WTC11 (cell line): ENCODE results near the gene AIF1. TPM values are rescaled to one million over a fixed set of nuclear protein-coding genes. Genes with fewer than 3 reads are reported as not detected.

Experiments
- ATAC-seq: fragments of 200-7000 bp; cut with Tn5 transposase; 2 replicates; pipeline ENCODE4 v1.10.0; 2021; ENCODE audit warnings: mild to moderate bottlenecking, moderate library complexity
- CTCF ChIA-PET: fragments of 300-600 bp; sonication (Branson Sonifier 250); formaldehyde crosslinking; loops from one replicate; lab custom pipeline; 2021; ENCODE audit warnings: antibody characterized with exemption; lab: Charles Lee
- POLR2A ChIA-PET: fragments of 350-600 bp; sonication (Branson Sonifier 250); formaldehyde crosslinking; loops from one replicate; lab custom pipeline; 2021; ENCODE audit warnings: antibody characterized with exemption; lab: Charles Lee
- DNase-seq: peaks from one replicate; pipeline ENCODE4 v3.0.0; 2021; ENCODE audit warnings: low spot score
- H3K27ac Mint-ChIP-seq: 2 replicates; pipeline ENCODE4 v1.8.0; 2021; ENCODE audit warnings: mixed read lengths
- H3K27me3 Mint-ChIP-seq: 2 replicates; pipeline ENCODE4 v1.8.0; 2021; ENCODE audit warnings: low read depth, mild to moderate bottlenecking, moderate library complexity, mixed read lengths
- H3K36me3 Mint-ChIP-seq: 2 replicates; pipeline ENCODE4 v1.8.0; 2021; ENCODE audit warnings: mixed read lengths
- H3K4me1 Mint-ChIP-seq: 2 replicates; pipeline ENCODE4 v1.8.0; 2022; ENCODE audit warnings: mixed read lengths
- H3K4me3 Mint-ChIP-seq: 2 replicates; pipeline ENCODE4 v1.8.0; 2021; ENCODE audit warnings: mild to moderate bottlenecking, moderate library complexity, mixed read lengths
- H3K9me3 Mint-ChIP-seq: 2 replicates; pipeline ENCODE4 v1.8.0; 2021; ENCODE audit warnings: mixed read lengths
- AFF4 ChIP-seq: sonication (generic); formaldehyde crosslinking; IDR thresholded peaks from 2 replicates; pipeline ENCODE4 v1.8.1; 2023; ENCODE audit warnings: mild to moderate bottlenecking, missing genetic modification reagents, borderline replicate concordance
- ATF3 ChIP-seq: sonication (generic); formaldehyde crosslinking; conservative IDR thresholded peaks from 2 replicates; pipeline ENCODE4 v1.8.1; 2022; ENCODE audit warnings: mild to moderate bottlenecking, missing genetic modification reagents
- CTCF ChIP-seq: fragments of 200-600 bp; IDR thresholded peaks from 2 replicates; pipeline ENCODE4 v1.8.0; 2022; ENCODE audit warnings: antibody characterized with exemption
- E2F1 ChIP-seq: sonication (generic); formaldehyde crosslinking; IDR thresholded peaks from 2 replicates; pipeline ENCODE4 v1.8.0; 2022; ENCODE audit warnings: mild to moderate bottlenecking, missing genetic modification reagents
- ESRRA ChIP-seq: sonication (generic); formaldehyde crosslinking; IDR thresholded peaks from 2 replicates; pipeline ENCODE4 v1.8.1; 2022; ENCODE audit warnings: mild to moderate bottlenecking, missing genetic modification reagents, borderline replicate concordance
- ETV6 ChIP-seq: sonication (generic); formaldehyde crosslinking; IDR thresholded peaks from 2 replicates; pipeline ENCODE4 v1.8.1; 2022; ENCODE audit warnings: mild to moderate bottlenecking, missing genetic modification reagents
- GABPB1 ChIP-seq: sonication (generic); formaldehyde crosslinking; IDR thresholded peaks from 2 replicates; pipeline ENCODE4 v1.8.1; 2023; ENCODE audit warnings: mild to moderate bottlenecking, missing genetic modification reagents
- HMGA2 ChIP-seq: fragments of 250-450 bp; sonication (Bioruptor Pico); IDR thresholded peaks from 2 replicates; pipeline ENCODE4 v1.4.0; 2021; ENCODE audit warnings: mild to moderate bottlenecking, moderate library complexity
- IRF1 ChIP-seq: sonication (generic); formaldehyde crosslinking; IDR thresholded peaks from 2 replicates; pipeline ENCODE4 v1.8.0; 2023; ENCODE audit warnings: missing genetic modification reagents
- NFYB ChIP-seq: sonication (generic); formaldehyde crosslinking; conservative IDR thresholded peaks from 2 replicates; pipeline ENCODE4 v1.8.0; 2022; ENCODE audit warnings: low read depth, missing genetic modification reagents
- NR1H2 ChIP-seq: sonication (generic); formaldehyde crosslinking; IDR thresholded peaks from 2 replicates; pipeline ENCODE4 v1.9.0; 2021; ENCODE audit warnings: mild to moderate bottlenecking, moderate library complexity, missing genetic modification reagents
- NR2C2 ChIP-seq: sonication (generic); formaldehyde crosslinking; IDR thresholded peaks from 2 replicates; pipeline ENCODE4 v1.8.0; 2022; ENCODE audit warnings: mild to moderate bottlenecking, missing genetic modification reagents
- NR3C1 ChIP-seq: sonication (generic); formaldehyde crosslinking; conservative IDR thresholded peaks from 2 replicates; pipeline ENCODE4 v1.8.1; 2023; ENCODE audit warnings: low read depth, mild to moderate bottlenecking, missing genetic modification reagents
- RORB ChIP-seq: fragments of 250-450 bp; sonication (Bioruptor Pico); IDR thresholded peaks from 2 replicates; pipeline ENCODE4 v1.9.0; 2021; ENCODE audit warnings: mild to moderate bottlenecking
- SOX15 ChIP-seq: fragments of 250-450 bp; sonication (Bioruptor Pico); IDR thresholded peaks from 2 replicates; pipeline ENCODE4 v1.9.0; 2021; ENCODE audit warnings: mild to moderate bottlenecking
- SP1 ChIP-seq: sonication (generic); formaldehyde crosslinking; conservative IDR thresholded peaks from 2 replicates; pipeline ENCODE4 v1.8.1; 2022; ENCODE audit warnings: missing genetic modification reagents
- TEAD1 ChIP-seq: sonication (generic); formaldehyde crosslinking; IDR thresholded peaks from 2 replicates; pipeline ENCODE4 v1.8.0; 2022; ENCODE audit warnings: mild to moderate bottlenecking, missing genetic modification reagents
- USF1 ChIP-seq: sonication (generic); formaldehyde crosslinking; IDR thresholded peaks from 2 replicates; pipeline ENCODE4 v1.8.0; 2022; ENCODE audit warnings: mild to moderate bottlenecking, missing genetic modification reagents
- ZNF121 ChIP-seq: sonication (generic); formaldehyde crosslinking; IDR thresholded peaks from 2 replicates; pipeline ENCODE4 v1.8.0; 2023; ENCODE audit warnings: missing genetic modification reagents
- ZNF232 ChIP-seq: sonication (generic); formaldehyde crosslinking; IDR thresholded peaks from 2 replicates; pipeline ENCODE4 v1.8.0; 2022; ENCODE audit warnings: mild to moderate bottlenecking, missing genetic modification reagents
- ZNF263 ChIP-seq: sonication (generic); formaldehyde crosslinking; IDR thresholded peaks from 2 replicates; pipeline ENCODE4 v1.8.1; 2022; ENCODE audit warnings: low read depth, mild to moderate bottlenecking, moderate library complexity, missing genetic modification reagents
- ZNF396 ChIP-seq: fragments of 250-450 bp; sonication (Bioruptor Pico); IDR thresholded peaks from 2 replicates; pipeline ENCODE4 v1.8.0; 2021; ENCODE audit warnings: mild to moderate bottlenecking, moderate library complexity, borderline replicate concordance
- total RNA-seq: library from RNA; stranded (reverse); gene quantifications from 3 replicates; pipeline ENCODE4 v1.2.3, GENCODE V29; 2021

Gene AIF1
- total RNA-seq, 1 experiment from 2014 or later, result 5.4 TPM

GRCh38 chr6:31614075-31614619 is 887 bp upstream of the AIF1 start:
- ChIA-PET POLR2A (no interaction called here), CTCF (interaction anchor here (1.1 to 3.5 kb wide), 3 partner anchors 16 to 67 kb away, joined by 3 to 24 read pairs (median 15); partner anchors contain the start of genes ATP6V1G2 and NFKBIL1)
- Mint-ChIP-seq H3K27ac (no peak overlapping the region), H3K27me3 (peaks cover 6% of the 10 kb centered on the region; the same call in 1 of the 2 replicates), H3K36me3 (no peaks in the 10 kb centered on the region), H3K4me3 (no peak overlapping the region), H3K4me1 (peaks cover 29% of the 10 kb centered on the region), H3K9me3 (no peaks in the 10 kb centered on the region)
- DNase-seq (no peak), ATAC-seq (no peak)
- no peak for TF ChIP-seq RORB (CRISPR knock-in tag)
- TF ChIP-seq NR2C2 (CRISPR knock-in tag), result no peak
- TF ChIP-seq ETV6 (CRISPR knock-in tag), result no peak
- no peak for TF ChIP-seq IRF1 (CRISPR knock-in tag)
- TF ChIP-seq NFYB (CRISPR knock-in tag), result no peak
- no peak for TF ChIP-seq TEAD1
- no peak for TF ChIP-seq ATF3 (CRISPR knock-in tag)
- TF ChIP-seq ZNF121, result no peak
- TF ChIP-seq HMGA2, result no peak
- no peak for TF ChIP-seq AFF4 (CRISPR knock-in tag)
- no peak for TF ChIP-seq ZNF263 (CRISPR knock-in tag)

- no peaks in the 10 kb centered on the region for H3K9me3 Mint-ChIP-seq
- no peaks in the 10 kb centered on the region for H3K36me3 Mint-ChIP-seq
- TF ChIP-seq NR3C1 (no peak), GABPB1 (no peak), ZNF396 (CRISPR knock-in tag) (no peak), CTCF (no peak), ZNF232 (CRISPR knock-in tag) (no peak), E2F1 (no peak), ESRRA (no peak), SP1 (no peak), SOX15 (CRISPR knock-in tag) (no peak), NR1H2 (no peak), TEAD1 (no peak), USF1 (no peak)
- H3K4me3 Mint-ChIP-seq, result no peak overlapping the region
- H3K27ac Mint-ChIP-seq, result no peak overlapping the region
- ATAC-seq (no peak), DNase-seq (no peak)
- H3K27me3 Mint-ChIP-seq, result peaks cover 4% of the 10 kb centered on the region; the same call in 1 of the 2 replicates
- ChIA-PET POLR2A (no interaction called here), CTCF (interaction anchor here (1.0 to 3.5 kb wide), 4 partner anchors 17 to 69 kb away, joined by 3 to 24 read pairs (median 9); partner anchors contain the start of genes ATP6V1G2 and NFKBIL1)
- peaks cover 23% of the 10 kb centered on the region for H3K4me1 Mint-ChIP-seq
Measured at GRCh38 chr6:31615748-31616147, 714 bp downstream of the AIF1 start.
